Neural cell (in vitro differentiated cells): ENCODE measurements around the gene NUP54. TPM values are rescaled to one million over a fixed set of nuclear protein-coding genes. Genes with fewer than 3 reads are reported as not detected.

Experiments used
- H2AFZ ChIP-seq: fragments of 200-600, 300-800 bp; sonication (generic), shearing (Covaris generic); 2 replicates; pipeline ENCODE4 v1.6.0; 2014; ENCODE audit warnings: low read depth, mild to moderate bottlenecking, antibody characterized with exemption, low read length, moderate library complexity
- H3F3A ChIP-seq: fragments of 200-600 bp; shearing (Covaris generic); 2 replicates; pipeline ENCODE4 v1.6.1; 2016; ENCODE audit warnings: mild to moderate bottlenecking, moderate library complexity, mixed read lengths, antibody characterized with exemption, low read length; ENCODE audit not compliant: insufficient read depth, poor library complexity, severe bottlenecking
- H3K27ac ChIP-seq: fragments of 200-600, 300-800 bp; sonication (generic), shearing (Covaris generic); 2 replicates; pipeline ENCODE4 v1.5.1; 2014; ENCODE audit warnings: mild to moderate bottlenecking, low read length, moderate library complexity
- H3K27me3 ChIP-seq: fragments of 300-800, 200-600 bp; sonication (generic), shearing (Covaris generic); 2 replicates; pipeline ENCODE4 v1.6.0; 2014; ENCODE audit warnings: mild to moderate bottlenecking, low read depth, low read length, moderate library complexity; ENCODE audit not compliant: insufficient read depth
- H3K36me3 ChIP-seq: fragments of 300-800, 200-600 bp; sonication (generic), shearing (Covaris generic); 2 replicates; pipeline ENCODE4 v1.5.1; 2014; ENCODE audit warnings: mild to moderate bottlenecking, antibody characterized with exemption, low read length, moderate library complexity; ENCODE audit not compliant: insufficient read depth
- H3K4me2 ChIP-seq: fragments of 300-800, 200-600 bp; sonication (generic), shearing (Covaris generic); 2 replicates; pipeline ENCODE4 v1.6.0; 2014; ENCODE audit warnings: mild to moderate bottlenecking, low read length
- H3K4me3 ChIP-seq: fragments of 300-800, 200-600 bp; sonication (generic), shearing (Covaris generic); 2 replicates; pipeline ENCODE4 v1.5.1; 2014; ENCODE audit warnings: mild to moderate bottlenecking, low read length, moderate library complexity
- H3K79me2 ChIP-seq: fragments of 200-600 bp; shearing (Covaris generic); replicated peaks from 2 replicates; pipeline ENCODE4 v1.6.0; 2014; ENCODE audit warnings: mild to moderate bottlenecking, low read length, moderate library complexity; ENCODE audit not compliant: insufficient read depth
- H3K9ac ChIP-seq: fragments of 300-800, 200-600 bp; sonication (generic), shearing (Covaris generic); 2 replicates; pipeline ENCODE4 v1.6.1; 2016; ENCODE audit warnings: mild to moderate bottlenecking, low read length, mixed read lengths
- H3K9me2 ChIP-seq: fragments of 200-600 bp; shearing (Covaris generic); 2 replicates; pipeline ENCODE4 v1.6.1; 2016; ENCODE audit warnings: mild to moderate bottlenecking, low read length, mixed read lengths; ENCODE audit not compliant: insufficient read depth
- H3K9me3 ChIP-seq: fragments of 200-600, 300-800 bp; sonication (generic), shearing (Covaris generic); 2 replicates; pipeline ENCODE4 v1.6.1; 2016; ENCODE audit warnings: mild to moderate bottlenecking, mixed run types, low read length, moderate library complexity, mixed read lengths
- H4K20me1 ChIP-seq: fragments of 200-600 bp; shearing (Covaris generic); 2 replicates; pipeline ENCODE4 v1.6.1; 2016; ENCODE audit warnings: mild to moderate bottlenecking, mixed run types; ENCODE audit not compliant: insufficient read depth
- CTCF ChIP-seq: fragments of 450-650 bp; IDR thresholded peaks from 2 replicates; pipeline ENCODE4 v1.5.1; 2014; ENCODE audit warnings: antibody characterized with exemption, mild to moderate bottlenecking, moderate library complexity; ENCODE audit not compliant: poor library complexity, severe bottlenecking
- EP300 ChIP-seq: fragments of 450-650 bp; conservative IDR thresholded peaks from 2 replicates; pipeline ENCODE4 v1.6.1; 2014; ENCODE audit warnings: antibody characterized with exemption, mild to moderate bottlenecking, moderate library complexity; ENCODE audit not compliant: poor library complexity, severe bottlenecking
- EZH2 ChIP-seq: fragments of 200-600, 300-800 bp; shearing (Covaris generic), sonication (generic); IDR thresholded peaks from 2 replicates; pipeline ENCODE4 v1.6.1; 2014; ENCODE audit warnings: antibody characterized with exemption, low read length, borderline replicate concordance, mild to moderate bottlenecking; ENCODE audit not compliant: insufficient read depth, poor library complexity, severe bottlenecking
- MXI1 ChIP-seq: fragments of 450-650 bp; conservative IDR thresholded peaks from 2 replicates; pipeline ENCODE4 v1.6.1; 2014; ENCODE audit warnings: antibody characterized with exemption, mild to moderate bottlenecking; ENCODE audit not compliant: poor library complexity, severe bottlenecking
- POLR2AphosphoS5 ChIP-seq: IDR thresholded peaks from 2 replicates; pipeline ENCODE4 v1.6.1; 2012
- RAD21 ChIP-seq: fragments of 450-650 bp; conservative IDR thresholded peaks from 2 replicates; pipeline ENCODE4 v1.6.1; 2014; ENCODE audit warnings: antibody characterized with exemption, mild to moderate bottlenecking, moderate library complexity
- REST ChIP-seq: IDR thresholded peaks from 2 replicates; pipeline ENCODE4 v1.6.1; 2012; ENCODE audit warnings: borderline replicate concordance
- SMC3 ChIP-seq: fragments of 450-650 bp; conservative IDR thresholded peaks from 2 replicates; pipeline ENCODE4 v1.6.1; 2014; ENCODE audit warnings: antibody characterized with exemption, mild to moderate bottlenecking, moderate library complexity; ENCODE audit not compliant: poor library complexity
- TAF1 ChIP-seq: IDR thresholded peaks from 2 replicates; pipeline ENCODE4 v1.6.1; 2012; ENCODE audit warnings: low read depth
- polyA plus RNA-seq: library from polyadenylated mRNA; depleted of rRNA; stranded (reverse); fragments of >200 nt; gene quantifications from 2 replicates; pipeline ENCODE4 v1.2.3, GENCODE V29; 2014

Gene NUP54
- polyA plus RNA-seq, 1 donor from 2014 or later = 103 TPM

GRCh38 chr4:76096076-76096475 is 52.1 kb downstream of the NUP54 start:
- Histone ChIP-seq H3K27ac (no peak overlapping the region), H3K9me3 (no peaks in the 10 kb centered on the region), H3K4me3 (no peak overlapping the region), H3K27me3 (no peaks in the 10 kb centered on the region), H3K9me2 (no peaks in the 10 kb centered on the region), H2AFZ (no peak overlapping the region), H3K79me2 (no peaks in the 10 kb centered on the region), H4K20me1 (no peaks in the 10 kb centered on the region), H3K36me3 (no peaks in the 10 kb centered on the region), H3K9ac (no peak overlapping the region), H3K4me2 (no peak overlapping the region), H3F3A (no peaks in the 10 kb centered on the region)
- TF ChIP-seq SMC3 (no peak), RAD21 (no peak), MXI1 (no peak), REST (no peak), POLR2AphosphoS5 (no peak), EZH2 (no peak), EP300 (no peak), CTCF (no peak), TAF1 (no peak)

- no peak overlapping the region for H2AFZ ChIP-seq
- H3K4me2 ChIP-seq = no peak overlapping the region
- H3K4me3 ChIP-seq = no peak overlapping the region
Measured at GRCh38 chr4:76095568-76095967, 52.6 kb downstream of the NUP54 start.

More at GRCh38 chr4:76095568-76095967, 52.6 kb downstream of the NUP54 start:
- no peaks in the 10 kb centered on the region for H3K27me3 ChIP-seq
- no peaks in the 10 kb centered on the region for H3K79me2 ChIP-seq
- no peak overlapping the region for H3K27ac ChIP-seq
- H3K36me3 ChIP-seq = no peaks in the 10 kb centered on the region
- H3F3A ChIP-seq = no peaks in the 10 kb centered on the region
- no peaks in the 10 kb centered on the region for H4K20me1 ChIP-seq
- H3K9me2 ChIP-seq = no peaks in the 10 kb centered on the region
- no peak for TF ChIP-seq EZH2
- TF ChIP-seq CTCF = no peak
- TF ChIP-seq REST = no peak
- TF ChIP-seq SMC3 = no peak
- TF ChIP-seq POLR2AphosphoS5 = no peak
- no peak for TF ChIP-seq RAD21
- TF ChIP-seq TAF1 = no peak
- TF ChIP-seq EP300 = no peak
- no peak for TF ChIP-seq MXI1
- H3K9ac ChIP-seq = no peak overlapping the region
- no peaks in the 10 kb centered on the region for H3K9me3 ChIP-seq
